ENCODE data around the gene RABGAP1L. TPM values are rescaled to one million over a fixed set of nuclear protein-coding genes. Genes with fewer than 3 reads are reported as not detected.
A peak's percentile ranks its signal among the peaks of the same experiment; 100 is the strongest.

RABGAP1L gene
- total and polyA plus RNA-seq, 7 experiments from 2014 or later = 38.4 to 97.4 (median 55.1) TPM

DNA sequence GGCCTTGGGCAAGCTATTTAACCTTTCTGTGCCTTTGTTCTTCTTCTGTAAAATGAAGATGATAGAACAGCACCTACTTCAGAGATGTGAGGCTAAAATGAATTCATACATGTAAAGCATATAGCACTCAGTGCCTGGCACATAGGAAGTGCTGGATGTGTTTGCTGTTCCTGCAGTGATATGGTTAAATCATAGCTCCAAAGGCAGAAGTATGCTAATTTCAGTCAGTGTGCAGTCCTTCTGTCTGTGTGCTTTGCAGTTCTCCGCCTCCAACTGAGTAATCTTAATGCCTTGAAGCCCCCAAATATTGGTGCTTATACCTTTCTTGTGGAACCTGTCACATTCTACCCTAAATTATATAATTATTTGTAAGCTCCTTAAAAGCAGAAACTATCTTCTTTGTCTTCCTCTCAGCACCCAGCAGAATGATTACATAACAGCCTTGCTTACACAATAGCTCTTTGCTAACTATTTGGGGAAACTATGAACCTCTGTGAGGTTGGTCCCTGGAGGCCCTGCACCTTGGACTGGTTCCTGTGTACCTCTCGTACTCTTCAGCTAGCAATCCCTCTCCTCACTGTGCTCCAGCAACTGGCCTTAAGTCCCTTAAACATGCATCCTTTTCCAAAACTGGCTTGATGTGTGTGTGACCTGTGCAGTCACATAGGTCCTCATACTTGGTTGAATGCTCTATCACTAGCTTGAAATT lies 783.4 kb downstream of the RABGAP1L start:
- intact Hi-C loops (cut with micrococcal nuclease) = no loop called here
- POLR2A ChIA-PET = interaction anchor here (0.7 to 1.3 kb wide), 5 partner anchors 10 to 57 kb away, joined by 3 to 5 read pairs (median 3); partner anchors contain the start of gene CACYBP

DNA sequence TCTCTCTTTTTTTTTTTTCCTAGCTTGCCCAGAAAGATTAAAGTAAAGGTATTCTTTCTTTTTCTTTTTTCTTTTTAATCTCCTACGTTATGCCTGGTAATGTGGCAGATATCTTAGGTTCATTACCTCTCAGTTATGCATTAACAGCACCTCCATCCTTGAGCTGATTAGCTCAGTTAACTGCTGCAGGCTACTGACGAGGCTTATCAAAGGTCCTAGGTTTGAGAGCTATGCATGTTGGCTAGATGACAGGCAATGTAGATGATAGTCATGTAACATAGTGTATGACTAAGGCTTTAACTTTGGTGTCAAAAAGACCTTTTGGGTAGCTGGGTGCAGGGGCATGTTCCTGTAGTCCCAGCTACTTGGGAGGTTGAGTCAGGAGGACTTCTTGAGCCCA lies 786.7 kb downstream of the RABGAP1L start:
- Histone ChIP-seq H3K27me3 (ENCODE audit: control insufficient read depth in 2 of 2, insufficient read depth in 2 of 2, low read length in 2 of 2) (no peaks in the 10 kb centered on the region), H3K4me3 (ENCODE audit: low read length) (no peak overlapping the region), H3K36me3 (ENCODE audit: control insufficient read depth in 2 of 3, insufficient read depth in 3 of 3, low read length in 3 of 3) (no peaks in the 10 kb centered on the region), H3K9me3 (ENCODE audit: control insufficient read depth in 2 of 3, low read length in 3 of 3) (no peaks in the 10 kb centered on the region), H3K4me1 (ENCODE audit: control insufficient read depth in 2 of 2, insufficient read depth in 2 of 2, low read length in 2 of 2) (no peaks in the 10 kb centered on the region), H3K27ac (ENCODE audit: low read depth, low read length) (no peak overlapping the region)
- intact Hi-C loops (cut with micrococcal nuclease) = no loop called here
- ATAC-seq = no peak
- Mint-ChIP-seq H3K9me3 (no peaks in the 10 kb centered on the region), H3K27me3 (no peaks in the 10 kb centered on the region), H3K36me3 (peaks cover 0 to 2% (median 0%) of the 10 kb centered on the region in 5 donors), H3K4me1 (peaks cover 0 to 12% (median 4%) of the 10 kb centered on the region in 7 donors), H3K27ac (peak overlapping the region in 3 of 9 donors; percentile 38 to 72 (median 57)), H3K4me3 (no peak overlapping the region)
- ChIA-PET POLR2A (interaction anchor here (0.5 to 1.6 kb wide), 2 partner anchors 18 to 60 kb away, joined by 4 to 5 read pairs; no protein-coding TSS in a partner anchor), CTCF (interaction anchor here (0.6 kb wide), 1 partner anchor 666 kb away, joined by 6 read pairs; no protein-coding TSS in a partner anchor)
- DNase-seq = no peak

More for the DNA sequence above, 783.4 kb downstream of the RABGAP1L start:
- CTCF ChIA-PET = interaction anchor here (0.8 kb wide), 2 partner anchors 34 to 684 kb away, joined by 3 read pairs; no protein-coding TSS in a partner anchor
- Mint-ChIP-seq H3K36me3 (peaks cover 0 to 4% (median 0%) of the 10 kb centered on the region in 5 donors), H3K27me3 (no peaks in the 10 kb centered on the region), H3K4me3 (no peak overlapping the region), H3K9me3 (no peaks in the 10 kb centered on the region), H3K27ac (peak overlapping the region in 2 of 9 donors; percentile 24 to 40), H3K4me1 (peaks cover 14 to 26% (median 16%) of the 10 kb centered on the region in 7 donors)
- Histone ChIP-seq H3K27ac (ENCODE audit: low read depth, low read length) (no peak overlapping the region), H3K36me3 (ENCODE audit: control insufficient read depth in 2 of 3, insufficient read depth in 3 of 3, low read length in 3 of 3) (no peaks in the 10 kb centered on the region), H3K4me3 (ENCODE audit: low read length) (no peak overlapping the region), H3K9me3 (ENCODE audit: control insufficient read depth in 2 of 3, low read length in 3 of 3) (no peaks in the 10 kb centered on the region), H3K4me1 (ENCODE audit: control insufficient read depth in 2 of 2, insufficient read depth in 2 of 2, low read length in 2 of 2) (no peaks in the 10 kb centered on the region), H3K27me3 (ENCODE audit: control insufficient read depth in 2 of 2, insufficient read depth in 2 of 2, low read length in 2 of 2) (no peaks in the 10 kb centered on the region)
- peak; percentile 65 for ATAC-seq
- no peak for DNase-seq

DNA sequence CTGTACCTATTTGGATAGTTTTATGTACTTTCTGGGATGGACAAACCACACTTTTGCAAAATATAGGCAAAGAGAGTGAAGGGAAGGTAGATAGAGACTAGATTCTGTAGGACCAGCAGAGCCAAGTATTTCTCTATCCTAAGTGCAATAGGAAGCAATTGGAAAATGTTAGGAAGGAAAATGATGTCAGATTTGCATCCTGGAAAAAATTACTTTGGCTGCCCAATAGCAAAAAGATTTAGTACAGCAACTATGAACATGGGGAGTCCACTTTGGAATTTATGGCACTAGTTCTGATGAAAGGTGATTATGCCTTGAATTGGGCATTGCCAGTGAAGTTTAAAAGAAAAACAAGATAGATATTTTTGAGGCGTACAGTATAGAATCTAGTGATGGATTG lies 789.7 kb downstream of the RABGAP1L start:
- Mint-ChIP-seq H3K4me3 (no peak overlapping the region), H3K9me3 (no peaks in the 10 kb centered on the region), H3K36me3 (peaks cover 0 to 4% (median 0%) of the 10 kb centered on the region in 5 donors), H3K27ac (no peak overlapping the region), H3K4me1 (peaks cover 2 to 10% (median 8%) of the 10 kb centered on the region in 7 donors), H3K27me3 (no peaks in the 10 kb centered on the region)
- Histone ChIP-seq H3K4me1 (ENCODE audit: control insufficient read depth in 2 of 2, insufficient read depth in 2 of 2, low read length in 2 of 2) (peaks cover 0 to 6% of the 10 kb centered on the region in 2 donors), H3K36me3 (ENCODE audit: control insufficient read depth in 2 of 3, insufficient read depth in 3 of 3, low read length in 3 of 3) (no peaks in the 10 kb centered on the region), H3K27me3 (ENCODE audit: control insufficient read depth in 2 of 2, insufficient read depth in 2 of 2, low read length in 2 of 2) (no peaks in the 10 kb centered on the region), H3K9me3 (ENCODE audit: control insufficient read depth in 2 of 3, low read length in 3 of 3) (no peaks in the 10 kb centered on the region), H3K4me3 (ENCODE audit: low read length) (no peak overlapping the region), H3K27ac (ENCODE audit: low read depth, low read length) (no peak overlapping the region)
- POLR2A ChIA-PET = interaction anchor here (1.3 to 2.0 kb wide), 2 partner anchors 15 to 50 kb away, joined by 3 to 5 read pairs; no protein-coding TSS in a partner anchor
- CTCF ChIA-PET = no interaction called here
- ATAC-seq = no peak
- intact Hi-C loops (cut with micrococcal nuclease) = no loop called here
- DNase-seq = no peak

GRCh38 chr1:174949645-174950044 lies 790.3 kb downstream of the RABGAP1L start:
- Mint-ChIP-seq H3K27ac (peak overlapping the region in 1 of 9 donors; percentile 52), H3K36me3 (peaks cover 0 to 4% (median 0%) of the 10 kb centered on the region in 5 donors), H3K9me3 (no peaks in the 10 kb centered on the region), H3K27me3 (no peaks in the 10 kb centered on the region), H3K4me1 (peaks cover 6 to 14% (median 11%) of the 10 kb centered on the region in 7 donors), H3K4me3 (no peak overlapping the region)
- intact Hi-C loops (cut with micrococcal nuclease) = no loop called here
- no peaks in the 10 kb centered on the region for H3K9me3 ChIP-seq (ENCODE audit: control insufficient read depth in 2 of 3, low read length in 3 of 3)
- peaks cover 0 to 6% of the 10 kb centered on the region in 2 donors for H3K4me1 ChIP-seq (ENCODE audit: control insufficient read depth in 2 of 2, insufficient read depth in 2 of 2, low read length in 2 of 2)
- H3K36me3 ChIP-seq (ENCODE audit: control insufficient read depth in 2 of 3, insufficient read depth in 3 of 3, low read length in 3 of 3) = no peaks in the 10 kb centered on the region
- ChIA-PET POLR2A (interaction anchor here (0.6 to 2.0 kb wide), 3 partner anchors 15 to 83 kb away, joined by 3 to 5 read pairs (median 3); no protein-coding TSS in a partner anchor), CTCF (no interaction called here)
- no peak overlapping the region for H3K4me3 ChIP-seq (ENCODE audit: low read length)
- no peak for DNase-seq
- H3K27me3 ChIP-seq (ENCODE audit: control insufficient read depth in 2 of 2, insufficient read depth in 2 of 2, low read length in 2 of 2) = no peaks in the 10 kb centered on the region
- H3K27ac ChIP-seq (ENCODE audit: low read depth, low read length) = no peak overlapping the region
- ATAC-seq = no peak

GRCh38 chr1:174953285-174954072 lies 794.2 kb downstream of the RABGAP1L start:
- Histone ChIP-seq H3K9me3 (ENCODE audit: control insufficient read depth in 2 of 3, low read length in 3 of 3) (no peaks in the 10 kb centered on the region), H3K27ac (ENCODE audit: low read depth, low read length) (no peak overlapping the region), H3K36me3 (ENCODE audit: control insufficient read depth in 2 of 3, insufficient read depth in 3 of 3, low read length in 3 of 3) (no peaks in the 10 kb centered on the region), H3K4me3 (ENCODE audit: low read length) (no peak overlapping the region), H3K27me3 (ENCODE audit: control insufficient read depth in 2 of 2, insufficient read depth in 2 of 2, low read length in 2 of 2) (no peaks in the 10 kb centered on the region), H3K4me1 (ENCODE audit: control insufficient read depth in 2 of 2, insufficient read depth in 2 of 2, low read length in 2 of 2) (peaks cover 0 to 14% of the 10 kb centered on the region in 2 donors)
- no peaks in the 10 kb centered on the region for H3K27me3 Mint-ChIP-seq
- peaks cover 21 to 35% (median 28%) of the 10 kb centered on the region in 7 donors for H3K4me1 Mint-ChIP-seq
- peak overlapping the region in 2 of 9 donors; percentile 1 to 65 for H3K27ac Mint-ChIP-seq
- CTCF ChIA-PET = interaction anchor here (0.7 to 1.6 kb wide), 3 partner anchors 15 to 203 kb away, joined by 3 to 4 read pairs (median 3); no protein-coding TSS in a partner anchor
- ATAC-seq (no peak), DNase-seq (no peak)
- no peak overlapping the region for H3K4me3 Mint-ChIP-seq
- H3K9me3 Mint-ChIP-seq = no peaks in the 10 kb centered on the region
- peaks cover 0 to 13% (median 0%) of the 10 kb centered on the region in 5 donors for H3K36me3 Mint-ChIP-seq
- POLR2A ChIA-PET = interaction anchor here (0.6 to 2.0 kb wide), 5 partner anchors 11 to 112 kb away, joined by 3 to 8 read pairs (median 5); no protein-coding TSS in a partner anchor
- intact Hi-C loops (cut with micrococcal nuclease) = loop anchor here in 1 of 2 donors (2.0 kb wide), 1 partner anchor 15 kb away; no protein-coding TSS in a partner anchor

DNA sequence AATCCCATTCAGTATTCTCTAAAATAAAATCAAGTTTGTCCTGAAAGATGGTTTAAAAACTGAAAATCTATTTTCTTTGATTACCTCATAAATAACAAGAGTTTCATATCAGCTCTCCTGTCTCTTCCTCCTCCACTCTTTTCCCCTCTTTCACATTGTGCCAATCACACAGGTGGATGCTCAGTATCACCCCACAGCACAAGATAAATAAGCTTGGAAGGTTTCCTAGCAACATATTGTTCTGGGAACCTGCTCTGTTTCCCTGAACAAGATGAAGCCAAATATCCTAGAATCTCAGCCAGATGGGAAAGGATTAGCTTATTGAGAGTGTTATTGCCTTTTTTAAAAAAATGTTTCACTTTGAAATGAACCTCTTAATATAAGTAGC lies 794.7 kb downstream of the RABGAP1L start:
- Mint-ChIP-seq H3K9me3 (no peaks in the 10 kb centered on the region), H3K4me1 (peaks cover 20 to 38% (median 32%) of the 10 kb centered on the region in 7 donors), H3K27ac (peak overlapping the region in 2 of 9 donors; percentile 65 to 73), H3K27me3 (no peaks in the 10 kb centered on the region), H3K4me3 (no peak overlapping the region), H3K36me3 (peaks cover 0 to 14% (median 0%) of the 10 kb centered on the region in 5 donors)
- no peak for ATAC-seq
- ChIA-PET CTCF (interaction anchor here (0.7 to 1.6 kb wide), 4 partner anchors 16 to 948 kb away, joined by 3 to 4 read pairs (median 3); no protein-coding TSS in a partner anchor), POLR2A (interaction anchor here (0.6 to 2.0 kb wide), 6 partner anchors 10 to 113 kb away, joined by 3 to 8 read pairs (median 4); no protein-coding TSS in a partner anchor)
- Histone ChIP-seq H3K36me3 (ENCODE audit: control insufficient read depth in 2 of 3, insufficient read depth in 3 of 3, low read length in 3 of 3) (no peaks in the 10 kb centered on the region), H3K4me1 (ENCODE audit: control insufficient read depth in 2 of 2, insufficient read depth in 2 of 2, low read length in 2 of 2) (peaks cover 0 to 14% of the 10 kb centered on the region in 2 donors), H3K27ac (ENCODE audit: low read depth, low read length) (no peak overlapping the region), H3K9me3 (ENCODE audit: control insufficient read depth in 2 of 3, low read length in 3 of 3) (no peaks in the 10 kb centered on the region), H3K4me3 (ENCODE audit: low read length) (no peak overlapping the region), H3K27me3 (ENCODE audit: control insufficient read depth in 2 of 2, insufficient read depth in 2 of 2, low read length in 2 of 2) (no peaks in the 10 kb centered on the region)
- DNase-seq = no peak
- intact Hi-C loops (cut with micrococcal nuclease) = loop anchor here in 1 of 2 donors (2.0 kb wide), 1 partner anchor 15 kb away; no protein-coding TSS in a partner anchor

Data from naive thymus-derived CD4-positive, alpha-beta T cell (primary cell).